CD4-positive, alpha-beta T cell treated with Interleukin-4 for 1 hour (primary cell): ENCODE data around the gene ATP8A1.
"Not testable (repeated sequence)": the region's sequence is repeated elsewhere in the genome, so short reads cannot be mapped to it uniquely, and the experiment has no call there.

ENCODE experiments used
- DNase-seq, 2 donors: peaks; one replicate each; pipeline ENCODE4 v3.0.0-alpha.2; 2020 to 2022

ATP8A1 gene

DNA sequence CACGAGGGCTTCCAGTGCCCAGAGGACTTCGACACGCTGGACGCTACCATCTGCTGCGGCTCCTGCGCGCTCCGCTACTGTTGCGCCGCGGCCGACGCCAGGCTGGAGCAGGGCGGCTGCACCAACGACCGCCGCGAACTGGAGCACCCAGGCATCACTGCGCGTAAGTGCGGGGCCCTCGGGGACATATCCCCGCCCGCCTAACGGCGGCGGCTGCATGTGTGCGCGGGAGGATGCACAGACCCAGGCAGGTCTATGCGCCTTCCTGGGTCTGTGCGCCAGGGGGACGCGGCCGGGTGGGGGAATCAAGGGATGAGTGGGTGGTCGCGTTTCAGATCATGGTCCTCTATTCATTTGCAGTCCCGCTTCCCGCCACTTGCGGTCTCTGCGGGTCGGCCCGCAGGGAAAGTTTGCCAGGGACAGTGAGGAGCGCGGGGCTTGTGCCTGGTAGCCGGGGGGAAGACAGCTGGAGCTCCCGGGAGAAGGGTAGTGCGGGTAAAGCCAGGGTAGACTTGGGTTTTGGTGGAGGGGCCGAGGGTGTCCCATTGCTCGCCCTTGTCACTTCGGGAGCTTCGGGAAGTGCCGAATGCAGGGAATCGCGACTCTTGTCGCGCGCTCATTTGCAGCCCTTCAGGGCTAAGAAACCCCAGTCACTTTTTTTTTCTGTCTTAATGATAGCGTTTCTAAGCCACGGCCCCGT, 258.6 kb downstream of the ATP8A1 start:
- no peak for DNase-seq

DNA sequence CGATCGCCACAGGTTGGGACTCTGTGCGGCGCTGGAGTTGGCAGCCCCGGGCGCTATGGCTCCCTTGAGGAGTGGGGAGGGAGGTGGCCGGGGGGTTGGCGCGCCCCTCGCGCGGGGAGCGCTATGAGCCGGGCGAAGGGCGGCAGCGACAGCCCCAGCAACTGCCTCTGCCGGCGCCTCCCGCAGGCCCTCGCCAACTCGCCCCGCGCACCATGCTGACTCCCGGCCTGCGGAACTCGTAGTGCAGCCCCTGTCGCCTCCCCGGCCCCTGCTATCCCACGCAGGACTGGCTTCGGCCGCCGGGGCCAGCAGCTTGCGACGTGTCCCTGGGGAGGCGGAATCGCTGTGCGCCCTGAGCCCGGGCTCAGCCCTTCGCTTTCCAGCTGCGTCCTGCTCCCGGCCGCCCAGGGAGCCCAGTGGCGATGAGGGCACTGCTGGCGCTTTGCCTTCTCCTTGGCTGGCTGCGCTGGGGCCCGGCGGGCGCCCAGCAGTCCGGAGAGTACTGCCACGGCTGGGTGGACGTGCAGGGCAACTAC, 259.2 kb downstream of the ATP8A1 start:
- no peak for DNase-seq

DNA sequence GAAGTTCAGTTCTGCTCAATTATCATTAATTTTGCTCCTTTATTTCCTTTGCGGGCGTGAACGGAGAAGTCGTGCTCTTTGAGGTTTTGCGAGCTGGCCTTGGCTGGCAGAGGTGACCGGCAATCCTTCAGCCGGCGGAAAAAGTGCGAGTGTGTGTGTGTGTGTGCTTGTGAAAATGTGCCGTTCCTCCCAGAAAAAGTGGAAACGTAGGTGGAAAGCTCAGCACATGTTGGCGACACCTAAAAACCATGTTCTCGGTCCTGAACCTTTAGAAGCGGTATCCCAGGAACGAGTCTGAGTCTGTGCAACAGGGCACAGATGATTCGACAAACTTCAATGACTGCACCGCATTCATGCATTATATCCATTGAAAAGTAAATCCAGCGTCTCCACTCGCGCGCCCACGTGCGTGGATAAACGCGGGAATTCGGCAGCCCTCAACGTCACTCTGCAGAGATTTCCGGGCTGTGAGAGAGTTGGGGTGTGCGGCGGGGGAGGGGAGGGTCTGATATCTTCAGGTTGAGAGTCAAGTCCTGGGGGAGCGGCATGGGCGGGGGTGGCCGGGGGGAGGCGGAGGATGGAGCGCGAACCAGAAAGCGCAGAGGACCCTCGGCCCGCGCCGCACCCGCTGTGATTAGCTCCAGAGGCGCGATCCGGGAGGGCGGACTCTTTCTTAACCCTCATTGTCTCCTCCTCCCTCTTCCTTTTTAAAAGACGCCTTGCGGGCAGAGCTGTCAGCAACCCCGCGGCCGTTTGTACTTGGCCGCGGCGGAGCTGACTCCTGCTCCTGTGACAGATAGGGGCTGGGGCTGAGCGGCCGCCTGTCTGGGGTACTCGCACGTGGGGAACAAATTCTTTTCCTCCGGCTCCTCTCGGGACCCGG, 259.9 kb downstream of the ATP8A1 start, which contains the start of gene SHISA3:
TSS of gene SHISA3 (plus strand) at position 737 of the 883 bp plus-strand sequence. CDS start 569 bp downstream, outside the sequence.
- no peak for DNase-seq

GRCh38 chr4:42396361-42396751, 260.5 kb downstream of the ATP8A1 start:
- no peak for DNase-seq

DNA sequence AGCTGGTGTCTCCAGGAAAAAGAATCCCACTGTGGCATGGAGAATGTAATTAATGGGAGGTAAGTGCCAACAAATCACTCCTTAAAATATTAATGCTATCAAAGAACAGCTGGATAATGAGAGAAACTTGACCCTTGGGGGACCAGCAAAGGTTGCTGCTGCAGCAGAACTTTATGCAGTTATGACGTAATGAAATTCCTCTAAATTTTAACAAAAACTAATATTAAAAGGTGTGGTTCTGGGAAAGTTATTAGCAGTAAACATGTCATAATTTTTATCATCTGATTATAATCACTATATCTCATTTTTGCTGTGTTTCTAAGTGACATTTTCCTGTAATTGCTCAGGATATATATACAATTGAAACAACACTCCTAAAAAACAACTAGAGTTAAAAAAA, 261.3 kb downstream of the ATP8A1 start:
- no peak for DNase-seq

- DNase-seq, result no peak
Measured at GRCh38 chr4:42392436-42392835, 264.5 kb downstream of the ATP8A1 start.

GRCh38 chr4:42391981-42392380, 264.9 kb downstream of the ATP8A1 start:
- DNase-seq, result no peak

DNA sequence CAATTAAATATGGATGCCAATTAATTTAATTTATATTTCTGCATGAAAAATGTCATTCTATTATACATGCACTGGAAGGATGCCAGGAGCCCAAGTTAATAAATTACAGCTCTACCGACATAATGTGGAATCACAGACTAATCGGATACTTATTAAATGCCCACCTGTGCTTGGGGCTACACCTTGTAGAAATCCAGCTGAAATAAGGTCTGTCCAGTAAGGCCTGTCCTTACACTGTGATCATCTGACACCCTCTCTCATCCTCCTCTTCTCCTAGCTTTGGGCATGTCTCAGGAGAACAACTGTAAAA, 265.6 kb downstream of the ATP8A1 start:
- DNase-seq, result no peak

- DNase-seq, result no peak
Measured at GRCh38 chr4:42390622-42391354, 266.1 kb downstream of the ATP8A1 start.

DNA sequence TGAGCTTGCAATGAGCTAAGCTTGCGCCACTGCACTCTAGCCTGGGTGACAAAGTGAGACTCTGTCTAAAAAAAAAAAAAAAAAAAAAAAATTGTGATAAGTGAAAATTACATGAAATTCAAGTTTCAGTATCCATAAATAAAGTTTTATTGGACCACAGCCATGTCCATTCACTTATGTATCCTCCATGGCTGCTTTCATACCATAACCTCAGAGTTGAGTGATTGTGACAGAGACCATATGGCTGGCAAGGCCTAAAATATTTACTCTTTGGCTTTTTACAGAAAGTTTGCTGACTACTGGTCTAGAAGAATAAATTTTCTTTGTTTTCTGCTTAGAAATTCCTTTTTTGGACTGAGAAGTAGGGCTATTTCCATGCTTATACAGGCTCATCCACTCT, 271.4 kb downstream of the ATP8A1 start:
- no peak for DNase-seq

GRCh38 chr4:42381666-42382065, 275.2 kb downstream of the ATP8A1 start:
- DNase-seq, result no peak

GRCh38 chr4:42377497-42377896, 279.4 kb downstream of the ATP8A1 start:
- no peak for DNase-seq

- DNase-seq, result not testable (repeated sequence)
Measured at GRCh38 chr4:42372303-42372702, 284.6 kb downstream of the ATP8A1 start.

DNA sequence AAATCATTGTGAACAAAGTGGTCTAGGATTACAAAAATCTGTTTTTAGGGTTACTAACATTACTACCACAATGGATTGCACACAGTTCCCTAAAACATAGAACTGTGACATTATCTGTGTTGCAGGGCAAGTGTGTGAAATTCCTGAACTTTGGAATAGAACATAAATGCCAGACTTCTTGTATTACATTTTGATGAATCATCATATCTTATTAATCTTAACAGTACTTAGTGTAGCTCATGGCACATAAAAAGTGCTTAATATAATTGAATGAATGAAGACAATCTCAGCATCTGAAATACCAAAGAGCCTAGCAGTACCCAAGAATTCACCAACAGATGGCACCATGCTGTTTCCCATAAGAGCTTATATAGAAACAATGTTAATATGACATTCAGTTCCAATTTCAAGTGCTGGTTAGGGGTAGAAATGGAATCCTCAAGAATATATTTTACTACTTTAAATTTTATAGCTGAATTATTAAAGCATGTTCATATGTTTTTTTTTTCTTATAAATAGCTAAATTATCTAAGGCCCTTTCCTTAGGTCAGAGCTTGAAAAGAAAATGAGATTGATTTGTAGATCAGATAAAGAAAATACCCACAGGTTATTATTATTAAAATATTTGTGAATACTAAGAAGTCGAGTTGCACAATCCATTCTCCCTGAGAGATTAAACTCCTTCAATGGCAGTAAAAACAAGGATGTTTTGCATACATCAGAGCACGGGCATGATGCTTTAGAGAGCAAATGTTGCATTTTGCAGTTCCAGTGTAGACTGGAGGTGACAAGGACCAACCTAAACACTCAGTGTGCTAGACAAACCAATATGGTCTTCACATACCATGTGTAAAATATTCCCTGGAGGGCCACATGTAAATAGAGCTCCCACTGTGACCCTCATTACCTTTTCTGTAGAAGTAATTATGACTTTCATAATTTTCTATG, 285.3 kb downstream of the ATP8A1 start:
- DNase-seq, result no peak

GRCh38 chr4:42369489-42369888, 287.4 kb downstream of the ATP8A1 start:
- no peak for DNase-seq

DNA sequence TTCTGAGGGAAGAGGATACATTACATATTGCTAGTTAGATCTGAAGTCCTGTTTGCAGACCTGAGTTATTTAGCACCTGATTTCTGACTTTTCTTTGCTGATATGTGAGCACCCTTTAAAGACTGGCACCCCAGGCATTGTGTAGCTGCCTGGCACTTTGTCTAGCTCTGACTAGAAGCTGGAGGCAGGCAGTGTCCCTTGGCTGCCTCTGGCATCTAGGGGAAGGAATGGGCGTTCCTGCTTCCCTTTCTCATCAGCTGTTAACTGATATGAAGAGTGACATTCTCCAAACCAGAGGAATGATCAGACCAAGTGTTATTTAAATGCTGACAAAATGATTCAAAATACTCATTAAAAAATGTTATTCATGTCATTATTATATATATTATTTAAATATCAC, 289.9 kb downstream of the ATP8A1 start:
- no peak for DNase-seq

- no peak for DNase-seq
Measured at GRCh38 chr4:42364266-42365053, 292.4 kb downstream of the ATP8A1 start.

GRCh38 chr4:42363614-42364013, 293.3 kb downstream of the ATP8A1 start:
- DNase-seq, result no peak

DNA sequence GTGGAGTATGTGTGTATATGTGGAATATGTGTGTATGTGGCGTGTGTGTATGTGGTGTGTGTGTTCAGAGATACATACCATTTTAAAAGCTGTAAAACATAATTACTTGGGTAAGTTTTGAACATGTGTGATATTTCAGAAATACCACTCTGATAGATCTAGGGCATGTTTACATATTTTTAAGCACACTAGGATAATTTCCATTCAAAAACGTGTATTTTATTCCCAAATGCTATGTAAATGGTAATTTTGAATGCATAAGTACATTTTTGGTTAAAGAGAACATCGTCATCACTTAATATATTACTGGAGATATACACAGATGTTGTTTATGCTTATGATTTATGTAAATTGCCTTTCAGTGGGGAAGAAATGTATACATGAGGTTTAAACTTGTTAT, 294.3 kb downstream of the ATP8A1 start:
- no peak for DNase-seq

GRCh38 chr4:42361456-42361855, 295.4 kb downstream of the ATP8A1 start:
- DNase-seq, result no peak

GRCh38 chr4:42360256-42360669, 296.6 kb downstream of the ATP8A1 start:
- DNase-seq, result no peak
